OCI-LY7 (cell line): Measurements from ENCODE around the gene LRRC46.

Experiments
- EZH2phosphoT487 ChIP-seq: fragments of 200-600 bp; sonication (generic); IDR thresholded peaks from 2 replicates; pipeline ENCODE4 v1.6.1; 2018; ENCODE audit warnings: low read depth, borderline replicate concordance, mild to moderate bottlenecking, mixed run types, antibody characterized with exemption, low read length, moderate library complexity, mixed read lengths
- TF ChIP-seq, protein P1 (sequence below): fragments of 200-600 bp; sonication (generic); conservative IDR thresholded peaks from 2 replicates; pipeline ENCODE4 v1.5.1; 2014; ENCODE audit warnings: mild to moderate bottlenecking, antibody characterized with exemption, low read length, moderate library complexity, mixed read lengths

DNA sequence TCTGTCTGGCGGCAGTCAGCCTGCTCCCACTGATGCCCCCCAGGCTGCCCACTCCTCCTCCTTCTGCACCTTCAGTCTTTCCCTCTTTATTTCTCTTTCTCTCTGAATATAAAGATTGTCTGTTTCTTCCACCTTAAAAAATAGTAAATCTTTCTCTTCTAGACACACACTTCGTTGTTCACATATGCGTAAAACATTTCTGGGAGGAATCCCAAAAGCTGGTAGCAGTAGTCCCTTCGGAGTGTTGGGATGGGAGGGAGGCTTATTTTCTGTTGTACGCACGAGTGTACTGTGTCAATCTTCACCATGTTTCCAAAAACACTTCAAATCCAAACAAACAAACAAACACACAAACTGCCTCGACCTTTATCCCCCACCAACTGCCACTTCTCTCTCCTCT lies 19.8 kb upstream of the LRRC46 start:
- TF ChIP-seq, protein P1, sequence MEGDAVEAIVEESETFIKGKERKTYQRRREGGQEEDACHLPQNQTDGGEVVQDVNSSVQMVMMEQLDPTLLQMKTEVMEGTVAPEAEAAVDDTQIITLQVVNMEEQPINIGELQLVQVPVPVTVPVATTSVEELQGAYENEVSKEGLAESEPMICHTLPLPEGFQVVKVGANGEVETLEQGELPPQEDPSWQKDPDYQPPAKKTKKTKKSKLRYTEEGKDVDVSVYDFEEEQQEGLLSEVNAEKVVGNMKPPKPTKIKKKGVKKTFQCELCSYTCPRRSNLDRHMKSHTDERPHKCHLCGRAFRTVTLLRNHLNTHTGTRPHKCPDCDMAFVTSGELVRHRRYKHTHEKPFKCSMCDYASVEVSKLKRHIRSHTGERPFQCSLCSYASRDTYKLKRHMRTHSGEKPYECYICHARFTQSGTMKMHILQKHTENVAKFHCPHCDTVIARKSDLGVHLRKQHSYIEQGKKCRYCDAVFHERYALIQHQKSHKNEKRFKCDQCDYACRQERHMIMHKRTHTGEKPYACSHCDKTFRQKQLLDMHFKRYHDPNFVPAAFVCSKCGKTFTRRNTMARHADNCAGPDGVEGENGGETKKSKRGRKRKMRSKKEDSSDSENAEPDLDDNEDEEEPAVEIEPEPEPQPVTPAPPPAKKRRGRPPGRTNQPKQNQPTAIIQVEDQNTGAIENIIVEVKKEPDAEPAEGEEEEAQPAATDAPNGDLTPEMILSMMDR: no peak
- TF ChIP-seq EZH2phosphoT487: no peak
